SU-DHL-6 (cell line): ENCODE results near the gene SERPINH1.

Source experiments
- H2AFZ ChIP-seq: fragments of 200-600 bp; sonication (generic); 2 replicates; pipeline ENCODE4 v1.6.1; 2014; ENCODE audit warnings: low read depth, mild to moderate bottlenecking, moderate library complexity, mixed read lengths, antibody characterized with exemption, low read length; ENCODE audit not compliant: severe bottlenecking
- H3F3A ChIP-seq: fragments of 200-600 bp; shearing (Covaris generic); 2 replicates; pipeline ENCODE4 v1.6.0; 2016; ENCODE audit warnings: antibody characterized with exemption, mild to moderate bottlenecking; ENCODE audit not compliant: insufficient read depth
- H3K27ac ChIP-seq: fragments of 200-600 bp; sonication (generic); 2 replicates; pipeline ENCODE4 v1.5.1; 2016; ENCODE audit warnings: low read depth, mild to moderate bottlenecking, low read length, moderate library complexity, mixed read lengths
- H3K27me3 ChIP-seq: fragments of 200-600 bp; sonication (generic), shearing (Covaris generic); 2 replicates; pipeline ENCODE4 v1.6.0; 2014; ENCODE audit warnings: mild to moderate bottlenecking, low read length
- H3K36me3 ChIP-seq: fragments of 200-600 bp; sonication (generic); 2 replicates; pipeline ENCODE4 v1.6.1; 2014; ENCODE audit warnings: mild to moderate bottlenecking, low read length, mixed read lengths
- H3K4me2 ChIP-seq: fragments of 300-600, 200-600 bp; shearing (Covaris generic), sonication (generic); 2 replicates; pipeline ENCODE4 v1.6.0; 2014; ENCODE audit warnings: low read length, low read depth, mild to moderate bottlenecking; ENCODE audit not compliant: poor library complexity, severe bottlenecking
- H3K4me3 ChIP-seq: fragments of 200-600 bp; sonication (generic); 2 replicates; pipeline ENCODE4 v1.5.1; 2014; ENCODE audit warnings: antibody characterized with exemption, low read length, mild to moderate bottlenecking, mixed read lengths; ENCODE audit not compliant: insufficient read depth, poor library complexity, severe bottlenecking
- H3K79me2 ChIP-seq: fragments of 200-600 bp; sonication (generic); 2 replicates; pipeline ENCODE4 v1.6.1; 2014; ENCODE audit warnings: mild to moderate bottlenecking, low read length, moderate library complexity; ENCODE audit not compliant: insufficient read depth
- H3K9ac ChIP-seq: fragments of 200-600 bp; sonication (generic); 2 replicates; pipeline ENCODE4 v1.7.0; 2014; ENCODE audit warnings: mild to moderate bottlenecking, low read length
- H3K9me2 ChIP-seq: fragments of 200-600 bp; sonication (generic); replicated peaks from 2 replicates; pipeline ENCODE4 v1.6.1; 2014; ENCODE audit warnings: low read length; ENCODE audit not compliant: insufficient read depth
- H3K9me3 ChIP-seq: fragments of 200-600 bp; sonication (generic); 2 replicates; pipeline ENCODE4 v1.6.1; 2014; ENCODE audit warnings: low read length, mixed read lengths; ENCODE audit not compliant: insufficient read depth
- H4K20me1 ChIP-seq: fragments of 200-600 bp; sonication (generic); 2 replicates; pipeline ENCODE4 v1.6.1; 2014; ENCODE audit warnings: low read depth, mild to moderate bottlenecking, antibody characterized with exemption, low read length, moderate library complexity, mixed read lengths
- EZH2phosphoT487 ChIP-seq: fragments of 200-600 bp; sonication (generic), shearing (Covaris generic); conservative IDR thresholded peaks from 2 replicates; pipeline ENCODE4 v1.6.1; 2018; ENCODE audit warnings: mild to moderate bottlenecking, antibody characterized with exemption, low read length, moderate library complexity, mixed read lengths
- TF ChIP-seq, protein P1 (sequence below): fragments of 200-600 bp; sonication (generic); IDR thresholded peaks from one replicate; pipeline ENCODE4 v1.5.1; 2017; ENCODE audit warnings: antibody characterized with exemption, mild to moderate bottlenecking, low read length, moderate library complexity; ENCODE audit not compliant: insufficient read depth, poor library complexity, severe bottlenecking

The SERPINH1 gene

DNA sequence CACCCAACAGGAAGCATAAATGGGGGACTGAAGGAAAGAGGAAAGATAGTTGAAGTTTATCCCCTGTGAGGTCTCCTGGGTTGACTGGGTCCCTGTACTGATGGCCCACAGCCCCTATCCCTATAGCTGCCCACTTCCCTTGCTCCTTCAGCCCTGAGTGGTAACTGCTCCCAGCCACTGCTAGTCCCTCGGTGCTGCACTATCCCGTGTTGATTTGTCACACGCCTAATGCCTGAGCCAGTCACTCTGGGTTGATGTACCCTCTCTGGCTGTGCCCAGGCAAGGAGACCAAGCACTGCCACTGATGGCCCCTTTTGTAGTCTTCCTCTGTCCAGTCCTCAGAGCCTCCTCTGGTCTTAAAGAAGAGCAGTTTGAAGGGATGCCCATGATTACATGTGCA is 45.9 kb upstream of the SERPINH1 start:
- Histone ChIP-seq H3K79me2 (no peaks in the 10 kb centered on the region), H3K27me3 (no peaks in the 10 kb centered on the region), H2AFZ (no peak overlapping the region), H3K9ac (no peak overlapping the region), H3K4me3 (no peak overlapping the region), H4K20me1 (no peaks in the 10 kb centered on the region), H3K9me2 (no peaks in the 10 kb centered on the region), H3K9me3 (no peaks in the 10 kb centered on the region), H3K36me3 (no peaks in the 10 kb centered on the region), H3K27ac (no peak overlapping the region), H3F3A (no peaks in the 10 kb centered on the region), H3K4me2 (no peak overlapping the region)
- no peak for TF ChIP-seq EZH2phosphoT487
- TF ChIP-seq, protein P1, sequence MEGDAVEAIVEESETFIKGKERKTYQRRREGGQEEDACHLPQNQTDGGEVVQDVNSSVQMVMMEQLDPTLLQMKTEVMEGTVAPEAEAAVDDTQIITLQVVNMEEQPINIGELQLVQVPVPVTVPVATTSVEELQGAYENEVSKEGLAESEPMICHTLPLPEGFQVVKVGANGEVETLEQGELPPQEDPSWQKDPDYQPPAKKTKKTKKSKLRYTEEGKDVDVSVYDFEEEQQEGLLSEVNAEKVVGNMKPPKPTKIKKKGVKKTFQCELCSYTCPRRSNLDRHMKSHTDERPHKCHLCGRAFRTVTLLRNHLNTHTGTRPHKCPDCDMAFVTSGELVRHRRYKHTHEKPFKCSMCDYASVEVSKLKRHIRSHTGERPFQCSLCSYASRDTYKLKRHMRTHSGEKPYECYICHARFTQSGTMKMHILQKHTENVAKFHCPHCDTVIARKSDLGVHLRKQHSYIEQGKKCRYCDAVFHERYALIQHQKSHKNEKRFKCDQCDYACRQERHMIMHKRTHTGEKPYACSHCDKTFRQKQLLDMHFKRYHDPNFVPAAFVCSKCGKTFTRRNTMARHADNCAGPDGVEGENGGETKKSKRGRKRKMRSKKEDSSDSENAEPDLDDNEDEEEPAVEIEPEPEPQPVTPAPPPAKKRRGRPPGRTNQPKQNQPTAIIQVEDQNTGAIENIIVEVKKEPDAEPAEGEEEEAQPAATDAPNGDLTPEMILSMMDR, result no peak

DNA sequence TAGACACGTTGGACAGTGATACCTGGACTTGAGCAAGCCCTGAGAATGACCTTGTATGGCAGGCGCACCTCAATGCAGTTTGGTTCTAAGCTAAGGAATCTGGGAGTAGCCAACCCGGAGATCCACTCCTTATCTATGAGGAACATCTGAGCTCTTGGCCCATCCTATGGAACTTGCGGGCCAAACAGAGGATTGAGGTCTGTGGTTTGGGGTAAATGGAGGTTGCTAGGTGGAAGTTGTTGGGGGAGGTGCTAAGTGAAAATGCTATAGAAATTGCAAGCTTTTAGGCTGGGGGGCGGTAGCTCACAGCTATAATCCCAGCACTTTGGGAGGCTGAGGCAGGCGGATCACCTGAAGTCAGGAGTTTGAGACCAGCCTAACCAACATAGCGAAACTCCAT is 45.2 kb upstream of the SERPINH1 start:
- Histone ChIP-seq H3K36me3 (no peaks in the 10 kb centered on the region), H3K9me3 (no peaks in the 10 kb centered on the region), H3K4me3 (no peak overlapping the region), H3F3A (no peaks in the 10 kb centered on the region), H3K79me2 (no peaks in the 10 kb centered on the region), H3K27ac (no peak overlapping the region), H3K9me2 (no peaks in the 10 kb centered on the region), H3K27me3 (no peaks in the 10 kb centered on the region), H3K4me2 (no peak overlapping the region), H4K20me1 (no peaks in the 10 kb centered on the region), H3K9ac (no peak overlapping the region), H2AFZ (no peak overlapping the region)
- TF ChIP-seq, protein P1, result no peak
- no peak for TF ChIP-seq EZH2phosphoT487

DNA sequence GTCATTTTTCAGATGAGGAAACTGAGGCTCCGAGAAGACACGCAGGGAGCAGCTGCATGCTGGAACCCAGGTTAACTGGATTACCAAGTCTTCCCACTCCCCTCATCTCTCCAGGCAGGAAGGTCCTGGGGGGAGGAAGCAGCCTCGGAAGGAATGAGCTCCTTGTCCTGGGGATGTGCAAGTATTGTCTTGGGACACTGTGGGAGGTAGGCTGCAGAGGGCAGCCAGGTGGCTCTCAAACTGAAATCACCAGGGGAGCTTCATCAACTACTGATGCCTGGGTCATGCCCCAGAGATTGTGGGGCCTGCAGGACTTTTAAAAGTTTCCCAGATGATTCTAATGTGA is 43.9 kb upstream of the SERPINH1 start:
- no peak for TF ChIP-seq EZH2phosphoT487
- TF ChIP-seq, protein P1, result no peak
- Histone ChIP-seq H3K4me3 (no peak overlapping the region), H3K79me2 (no peaks in the 10 kb centered on the region), H3K9ac (no peak overlapping the region), H3K9me3 (no peaks in the 10 kb centered on the region), H3K36me3 (no peaks in the 10 kb centered on the region), H3K4me2 (no peak overlapping the region), H2AFZ (no peak overlapping the region), H3K9me2 (no peaks in the 10 kb centered on the region), H4K20me1 (no peaks in the 10 kb centered on the region), H3K27me3 (no peaks in the 10 kb centered on the region), H3K27ac (no peak overlapping the region), H3F3A (no peaks in the 10 kb centered on the region)
